ENCODE measurements around the gene HSDL1.

The HSDL1 gene

DNA sequence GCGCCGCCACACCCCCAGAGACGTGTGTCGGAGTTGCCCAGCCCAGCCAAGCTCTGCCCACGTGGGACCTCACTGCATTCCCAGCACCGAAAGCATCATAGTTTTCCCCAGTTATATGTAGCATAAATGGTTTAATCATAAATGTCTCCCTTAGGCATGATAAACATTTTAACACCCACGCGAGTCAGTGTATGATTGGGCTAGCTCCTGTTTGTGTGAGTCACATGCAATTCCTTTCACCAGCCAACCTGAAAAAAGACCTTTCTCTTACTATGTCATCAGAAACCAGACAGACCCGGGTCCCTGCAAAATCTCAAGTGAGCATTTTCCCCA lies 32.7 kb upstream of the HSDL1 start:
- DNase-seq (ENCODE audit: insufficient read length, low spot score) (no peak), FAIRE-seq (no peak)
- TF ChIP-seq TAF1 (IDR thresholded peaks at IDR 0.05; ENCODE audit: low read depth, low read length) (no peak), POU2F2 (IDR thresholded peaks at IDR 0.05; ENCODE audit: low read depth, low read length) (no peak), POLR2AphosphoS5 (IDR thresholded peaks at IDR 0.05; ENCODE audit: low read depth, low read length) (no peak), SPI1 (IDR thresholded peaks at IDR 0.05; ENCODE audit: low read depth, low read length) (no peak), PAX5 (IDR thresholded peaks at IDR 0.05; ENCODE audit: insufficient read depth, low read length, severe bottlenecking) (no peak), POLR2A (IDR thresholded peaks at IDR 0.05; ENCODE audit: low read depth, low read length) (no peak)

GRCh38 chr16:84176192-84177053 lies 31.4 kb upstream of the HSDL1 start:
- no peak for TF ChIP-seq SPI1 (IDR thresholded peaks at IDR 0.05; ENCODE audit: low read depth, low read length)
- TF ChIP-seq POLR2AphosphoS5 (IDR thresholded peaks at IDR 0.05; ENCODE audit: low read depth, low read length), result 0 out of 2 replicates have a peak, but pooled peaks have one; percentile 43
- DNase-seq (ENCODE audit: insufficient read length, low spot score) (no peak), FAIRE-seq (no peak)

GRCh38 chr16:84175350-84176081 lies 30.5 kb upstream of the HSDL1 start:
- peak; percentile 40 for FAIRE-seq
- no peak for TF ChIP-seq TAF1 (IDR thresholded peaks at IDR 0.05; ENCODE audit: low read depth, low read length)
- TF ChIP-seq SPI1 (IDR thresholded peaks at IDR 0.05; ENCODE audit: low read depth, low read length), result peak; percentile 85
- TF ChIP-seq POU2F2 (IDR thresholded peaks at IDR 0.05; ENCODE audit: low read depth, low read length), result no peak
- TF ChIP-seq POLR2A (IDR thresholded peaks at IDR 0.05; ENCODE audit: low read depth, low read length), result no peak
- TF ChIP-seq PAX5 (IDR thresholded peaks at IDR 0.05; ENCODE audit: insufficient read depth, low read length, severe bottlenecking), result no peak
- DNase-seq (ENCODE audit: insufficient read length, low spot score), result no peak

GRCh38 chr16:84174396-84174795 lies 29.4 kb upstream of the HSDL1 start:
- no peak for TF ChIP-seq TAF1 (IDR thresholded peaks at IDR 0.05; ENCODE audit: low read depth, low read length)
- TF ChIP-seq POU2F2 (IDR thresholded peaks at IDR 0.05; ENCODE audit: low read depth, low read length), result no peak
- TF ChIP-seq SPI1 (IDR thresholded peaks at IDR 0.05; ENCODE audit: low read depth, low read length), result no peak
- TF ChIP-seq PAX5 (IDR thresholded peaks at IDR 0.05; ENCODE audit: insufficient read depth, low read length, severe bottlenecking), result no peak
- TF ChIP-seq POLR2AphosphoS5 (IDR thresholded peaks at IDR 0.05; ENCODE audit: low read depth, low read length), result no peak
- no peak for TF ChIP-seq POLR2A (IDR thresholded peaks at IDR 0.05; ENCODE audit: low read depth, low read length)
- FAIRE-seq, result no peak
- no peak for DNase-seq (ENCODE audit: insufficient read length, low spot score)

- TF ChIP-seq POLR2A (IDR thresholded peaks at IDR 0.05; ENCODE audit: low read depth, low read length) (no peak), PAX5 (IDR thresholded peaks at IDR 0.05; ENCODE audit: insufficient read depth, low read length, severe bottlenecking) (no peak), SPI1 (IDR thresholded peaks at IDR 0.05; ENCODE audit: low read depth, low read length) (no peak), POU2F2 (IDR thresholded peaks at IDR 0.05; ENCODE audit: low read depth, low read length) (no peak), POLR2AphosphoS5 (IDR thresholded peaks at IDR 0.05; ENCODE audit: low read depth, low read length) (no peak), TAF1 (IDR thresholded peaks at IDR 0.05; ENCODE audit: low read depth, low read length) (no peak)
- FAIRE-seq, result no peak
- DNase-seq (ENCODE audit: insufficient read length, low spot score), result no peak
Measured at GRCh38 chr16:84169765-84170310, 24.9 kb upstream of the HSDL1 start.

GRCh38 chr16:84166796-84167695 lies 22.1 kb upstream of the HSDL1 start:
- TF ChIP-seq POLR2A (IDR thresholded peaks at IDR 0.05; ENCODE audit: low read depth, low read length), result no peak
- DNase-seq (ENCODE audit: insufficient read length, low spot score), result no peak
- FAIRE-seq, result no peak

DNA sequence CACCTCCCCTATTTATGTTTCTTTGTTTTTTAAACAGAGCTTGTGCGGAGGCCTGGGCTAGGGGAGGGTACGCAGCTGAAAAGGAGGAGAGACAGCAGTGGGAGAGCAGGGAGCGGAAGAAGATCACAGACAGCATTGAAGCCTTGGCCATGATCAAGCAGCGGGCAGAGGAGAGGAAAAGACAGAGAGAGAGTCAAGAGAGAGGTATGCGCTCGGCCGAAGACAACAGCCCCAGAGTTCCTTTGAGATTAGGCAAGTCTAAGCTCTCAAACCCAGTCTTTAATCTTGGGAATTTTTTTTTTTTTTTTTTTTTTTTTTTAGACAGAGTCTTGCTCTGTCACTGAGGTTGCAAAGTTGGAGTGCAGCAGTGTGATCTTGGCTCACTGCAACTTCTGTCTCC lies 20.8 kb upstream of the HSDL1 start:
- no peak for TF ChIP-seq POLR2A (IDR thresholded peaks at IDR 0.05; ENCODE audit: low read depth, low read length)
- TF ChIP-seq POU2F2 (IDR thresholded peaks at IDR 0.05; ENCODE audit: low read depth, low read length), result no peak
- no peak for TF ChIP-seq SPI1 (IDR thresholded peaks at IDR 0.05; ENCODE audit: low read depth, low read length)
- no peak for TF ChIP-seq TAF1 (IDR thresholded peaks at IDR 0.05; ENCODE audit: low read depth, low read length)
- no peak for TF ChIP-seq POLR2AphosphoS5 (IDR thresholded peaks at IDR 0.05; ENCODE audit: low read depth, low read length)
- no peak for TF ChIP-seq PAX5 (IDR thresholded peaks at IDR 0.05; ENCODE audit: insufficient read depth, low read length, severe bottlenecking)
- DNase-seq (ENCODE audit: insufficient read length, low spot score), result no peak
- FAIRE-seq, result no peak

DNA sequence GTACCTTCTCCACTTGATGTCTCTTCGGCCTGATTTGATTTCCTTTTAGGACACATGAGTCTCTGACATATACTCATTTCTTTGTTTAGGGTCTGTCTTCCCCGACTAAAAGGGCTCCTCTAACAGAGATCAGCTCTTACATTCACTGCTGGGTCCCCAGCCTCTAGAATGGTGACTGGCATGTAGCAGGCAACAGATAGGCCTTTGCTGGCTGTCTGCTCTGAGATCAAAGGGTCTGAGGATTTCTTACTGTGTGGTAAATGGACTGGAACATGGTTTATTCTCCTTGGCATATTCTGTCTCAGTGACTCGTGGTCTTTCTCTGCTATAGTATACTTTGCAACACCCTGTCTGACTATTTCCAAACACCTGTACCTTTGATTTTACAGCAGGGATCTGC lies 16.8 kb upstream of the HSDL1 start:
- TF ChIP-seq POLR2AphosphoS5 (IDR thresholded peaks at IDR 0.05; ENCODE audit: low read depth, low read length), result no peak
- no peak for TF ChIP-seq POLR2A (IDR thresholded peaks at IDR 0.05; ENCODE audit: low read depth, low read length)
- no peak for TF ChIP-seq PAX5 (IDR thresholded peaks at IDR 0.05; ENCODE audit: insufficient read depth, low read length, severe bottlenecking)
- TF ChIP-seq TAF1 (IDR thresholded peaks at IDR 0.05; ENCODE audit: low read depth, low read length), result no peak
- no peak for TF ChIP-seq POU2F2 (IDR thresholded peaks at IDR 0.05; ENCODE audit: low read depth, low read length)
- no peak for TF ChIP-seq SPI1 (IDR thresholded peaks at IDR 0.05; ENCODE audit: low read depth, low read length)
- FAIRE-seq (no peak), DNase-seq (ENCODE audit: insufficient read length, low spot score) (no peak)

DNA sequence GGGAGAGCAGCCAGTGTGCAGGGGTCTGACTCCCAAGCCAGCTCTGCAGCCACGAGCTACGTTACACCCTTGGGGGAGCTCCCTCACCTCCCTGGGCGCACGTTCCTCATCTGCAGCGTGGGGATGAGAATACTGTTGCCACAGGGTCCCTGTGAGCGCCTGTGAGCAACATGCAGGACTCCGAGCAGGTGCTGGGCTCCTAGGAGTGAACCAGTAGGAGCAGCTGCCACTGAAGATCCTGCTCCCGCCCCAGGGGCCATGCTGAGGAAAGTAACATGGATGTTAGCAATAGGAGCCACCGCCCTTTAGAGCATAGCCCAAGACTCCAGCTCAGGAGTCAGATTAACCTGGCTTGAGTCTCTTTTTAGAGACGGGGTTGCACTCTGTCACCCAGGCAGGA lies 16.1 kb upstream of the HSDL1 start:
- TF ChIP-seq POLR2AphosphoS5 (IDR thresholded peaks at IDR 0.05; ENCODE audit: low read depth, low read length) (no peak), SPI1 (IDR thresholded peaks at IDR 0.05; ENCODE audit: low read depth, low read length) (no peak), PAX5 (IDR thresholded peaks at IDR 0.05; ENCODE audit: insufficient read depth, low read length, severe bottlenecking) (no peak), TAF1 (IDR thresholded peaks at IDR 0.05; ENCODE audit: low read depth, low read length) (no peak), POU2F2 (IDR thresholded peaks at IDR 0.05; ENCODE audit: low read depth, low read length) (no peak), POLR2A (IDR thresholded peaks at IDR 0.05; ENCODE audit: low read depth, low read length) (no peak)
- FAIRE-seq, result no peak
- DNase-seq (ENCODE audit: insufficient read length, low spot score), result no peak

Measured in GM12891 (cell line).